Measurements from ENCODE around the gene EEF2.

DNA sequence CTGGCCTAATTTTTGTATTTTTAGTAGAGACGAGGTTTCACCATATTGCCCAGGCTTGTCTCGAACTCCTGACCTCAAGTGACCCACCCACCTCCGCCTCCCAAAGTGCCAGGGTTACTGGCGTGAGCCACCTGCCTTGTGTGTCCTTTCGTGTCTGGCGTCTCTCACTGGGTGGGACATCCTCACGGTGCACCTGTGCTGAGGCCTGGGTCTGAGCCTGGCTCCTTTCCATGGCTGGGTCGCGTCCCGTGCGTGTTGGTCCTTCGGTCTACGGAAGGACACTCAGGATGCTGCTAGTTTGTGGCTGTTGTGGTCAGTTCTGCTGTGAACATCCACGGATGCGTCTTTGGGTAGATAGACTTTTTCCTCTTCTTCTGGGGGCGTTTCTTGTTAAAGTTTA, 41.9 kb upstream of the EEF2 start:
- TF ChIP-seq CTCF (IDR thresholded peaks at IDR 0.05; ENCODE audit: low read depth, low read length, missing input control) (no peak), MAX (IDR thresholded peaks at IDR 0.05) (no peak), ATF3 (IDR thresholded peaks at IDR 0.05) (no peak), RXRA (IDR thresholded peaks at IDR 0.05) (no peak), SP1 (IDR thresholded peaks at IDR 0.05) (no peak), TAF1 (conservative IDR thresholded peaks at IDR 0.05) (no peak), EGR1 (IDR thresholded peaks at IDR 0.05; ENCODE audit: low read depth in 2 of 2) (no peak), JUND (IDR thresholded peaks at IDR 0.05) (no peak), REST (IDR thresholded peaks at IDR 0.05) (no peak)
